HG03025 (cell line): Measurements from ENCODE around the gene RARG.
"Not testable (repeated sequence)": the region's sequence is repeated elsewhere in the genome, so short reads cannot be mapped to it uniquely, and the experiment has no call there.

ENCODE experiments used
- ATAC-seq: cut with Tn5 transposase; IDR thresholded peaks from one replicate; pipeline ENCODE4 v1.9.1; 2021; ENCODE audit warnings: mild to moderate bottlenecking, moderate library complexity; ENCODE audit not compliant: unreplicated experiment, low FRiP score

RARG gene

DNA sequence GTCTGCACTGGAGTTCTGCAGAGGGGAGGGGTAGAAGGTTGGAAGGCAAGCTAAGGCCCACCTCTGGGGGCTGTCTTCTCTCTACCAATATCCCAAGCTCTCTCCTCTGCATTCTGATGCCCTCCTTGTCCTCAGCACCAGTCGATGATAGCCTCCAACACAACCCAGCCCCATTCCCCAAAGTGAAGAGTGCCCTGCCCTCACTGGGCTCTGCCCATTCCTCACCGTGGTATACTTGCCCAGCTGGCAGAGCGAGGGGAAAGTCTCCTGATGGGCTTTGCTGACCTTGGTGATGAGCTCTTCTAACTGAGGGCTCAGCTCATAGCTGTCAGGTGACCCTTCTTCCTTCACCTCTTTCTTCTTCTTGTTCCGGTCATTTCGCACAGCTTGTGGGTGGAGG lies 17.8 kb downstream of the RARG start:
- ATAC-seq = no peak

DNA sequence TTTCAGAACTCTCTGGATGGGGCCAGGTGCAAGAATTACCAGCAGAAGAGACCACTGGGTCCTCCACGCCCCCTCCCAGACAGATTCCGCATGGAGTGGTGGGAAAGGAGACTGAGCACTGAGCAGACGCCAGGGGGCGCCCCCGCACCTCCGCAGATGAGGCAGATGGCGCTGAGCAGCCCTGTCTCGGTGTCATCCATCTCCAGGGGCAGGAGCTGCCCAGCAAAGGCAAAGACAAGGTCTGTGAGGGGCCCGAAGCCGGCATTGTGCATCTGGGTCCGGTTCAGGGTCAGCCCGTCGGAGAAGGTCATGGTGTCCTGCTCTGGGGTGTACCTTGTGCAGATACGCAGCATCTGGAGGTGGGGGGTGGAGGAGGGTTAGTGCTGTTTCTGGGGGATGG lies 18.7 kb downstream of the RARG start:
- ATAC-seq = no peak

DNA sequence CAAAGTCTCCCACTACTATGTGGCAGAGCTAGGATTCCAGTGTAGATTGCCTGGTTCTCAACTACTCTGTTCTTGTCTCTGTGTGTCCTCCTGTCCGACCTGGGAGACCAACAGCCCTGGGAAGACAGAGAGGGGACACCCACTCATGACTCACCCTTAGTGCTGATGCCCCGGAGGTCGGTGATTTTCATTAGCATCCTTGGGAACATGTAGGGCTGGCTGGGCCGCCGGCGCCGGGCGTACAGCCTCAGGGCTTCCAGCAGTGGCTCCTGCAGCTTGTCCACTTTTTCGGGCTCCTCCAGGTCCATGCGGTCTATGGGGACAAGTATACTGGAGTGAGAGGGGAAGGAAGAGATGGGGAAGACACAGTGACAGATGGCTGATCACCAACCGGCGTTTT lies 19.1 kb downstream of the RARG start:
- ATAC-seq = no peak

DNA sequence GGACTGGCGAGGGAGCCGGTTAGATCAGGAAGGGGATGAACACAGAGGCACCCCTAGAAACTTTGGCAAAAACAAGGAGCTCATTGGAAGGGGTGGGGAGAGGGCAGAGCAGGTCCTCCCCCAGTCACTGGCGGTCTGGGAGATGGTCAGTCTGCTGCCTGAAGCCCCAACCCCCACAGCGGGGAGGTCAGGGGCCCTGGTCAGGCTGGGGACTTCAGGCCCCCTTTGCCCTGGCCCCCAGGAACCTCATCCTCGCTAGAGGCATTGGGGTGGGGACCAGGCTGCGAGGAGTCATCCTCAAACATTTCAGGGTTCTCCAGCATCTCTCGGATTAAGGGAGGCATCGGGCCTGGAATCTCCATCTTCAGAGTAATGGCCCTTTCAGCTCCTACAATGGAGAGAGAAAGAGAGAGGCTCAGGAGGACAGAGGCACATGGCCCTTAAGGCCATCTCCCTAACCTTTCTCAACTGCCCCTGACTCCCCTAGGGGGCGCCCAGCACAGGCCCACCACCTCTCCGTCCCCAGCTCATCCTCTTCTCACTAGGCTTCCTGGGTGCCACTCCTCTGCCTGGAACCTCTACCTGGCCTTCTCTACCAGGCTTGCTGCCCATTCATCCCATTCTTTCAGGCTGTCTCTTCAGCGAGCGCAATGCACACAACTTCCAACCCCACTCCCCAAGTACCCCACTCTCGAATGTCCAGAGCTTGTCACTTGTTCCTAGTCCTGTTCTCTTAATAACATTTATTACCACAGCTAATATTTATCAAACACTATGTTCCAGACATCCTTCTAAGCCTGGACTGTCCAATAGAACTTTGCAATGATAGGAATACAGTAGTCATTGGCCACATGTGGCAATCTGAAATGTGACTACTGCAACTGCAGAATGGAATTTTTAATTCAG lies 20.3 kb downstream of the RARG start:
- no peak for ATAC-seq

DNA sequence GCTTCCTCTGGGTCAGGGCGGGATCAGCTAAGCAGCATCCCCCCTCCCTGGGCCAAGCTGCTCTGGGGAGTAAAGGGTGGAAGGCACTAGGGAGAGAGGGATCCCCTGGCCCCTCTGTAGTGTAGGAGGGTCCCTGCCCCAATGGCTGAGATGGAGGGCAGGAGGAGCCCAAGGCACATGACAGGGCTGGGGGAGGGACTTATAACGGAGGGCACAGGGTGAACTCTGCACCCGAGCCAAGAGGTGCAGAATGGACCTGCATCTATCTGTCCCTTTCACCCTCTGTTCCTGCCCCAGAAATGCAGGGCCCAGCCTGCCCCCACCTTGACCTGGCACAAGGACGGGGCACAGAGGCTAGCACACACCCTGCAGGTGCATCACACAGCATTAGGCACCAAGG lies 21.2 kb downstream of the RARG start:
- ATAC-seq = no peak

DNA sequence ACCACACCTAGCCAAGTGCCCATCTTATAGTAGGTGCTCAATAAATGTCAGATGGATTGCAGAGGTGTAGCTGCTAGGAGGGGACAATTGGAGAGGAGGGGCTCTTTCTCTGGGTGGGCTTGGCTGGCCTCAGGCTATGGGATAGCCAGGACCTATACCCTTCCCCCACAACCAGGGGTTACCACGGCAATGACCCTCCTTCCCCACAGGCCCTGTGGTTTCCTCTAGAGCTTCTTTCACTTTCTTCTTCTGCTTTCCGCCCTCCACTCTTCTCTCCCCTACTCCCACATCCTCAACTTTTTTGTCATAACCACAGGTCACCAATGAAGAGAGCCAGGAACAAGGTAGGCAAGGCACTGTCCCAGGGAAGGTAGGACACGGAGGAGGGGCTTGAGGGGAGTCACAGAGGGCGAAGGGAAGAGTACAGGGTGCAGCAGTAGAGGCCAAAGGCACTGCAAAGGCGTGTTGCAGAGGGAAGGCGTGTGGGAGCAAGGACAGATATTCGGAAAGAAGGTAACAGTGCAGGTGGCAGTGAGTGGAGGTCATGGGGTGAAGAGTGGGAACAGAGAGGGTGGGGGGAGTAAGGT lies 23.0 kb downstream of the RARG start:
- ATAC-seq = no peak

DNA sequence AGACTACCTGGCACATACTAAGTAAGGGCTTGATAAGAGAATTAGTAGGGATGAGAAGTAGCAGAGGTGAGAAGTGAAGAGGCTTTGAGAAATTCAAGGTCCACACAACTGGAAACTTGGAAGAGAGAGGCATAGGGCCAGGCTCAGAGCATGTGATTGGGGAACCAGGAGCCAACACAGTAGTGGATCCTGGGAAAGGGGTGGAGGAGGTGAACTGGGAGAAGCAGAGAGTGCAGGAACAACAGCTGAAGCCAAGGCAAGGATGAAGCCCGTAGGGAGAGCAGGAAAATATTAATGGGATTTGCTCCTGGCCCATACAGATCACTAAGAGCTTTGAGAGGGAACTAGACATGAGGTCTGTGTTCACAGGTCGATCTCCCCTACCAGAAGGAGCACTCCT lies 23.6 kb downstream of the RARG start:
- ATAC-seq = no peak

DNA sequence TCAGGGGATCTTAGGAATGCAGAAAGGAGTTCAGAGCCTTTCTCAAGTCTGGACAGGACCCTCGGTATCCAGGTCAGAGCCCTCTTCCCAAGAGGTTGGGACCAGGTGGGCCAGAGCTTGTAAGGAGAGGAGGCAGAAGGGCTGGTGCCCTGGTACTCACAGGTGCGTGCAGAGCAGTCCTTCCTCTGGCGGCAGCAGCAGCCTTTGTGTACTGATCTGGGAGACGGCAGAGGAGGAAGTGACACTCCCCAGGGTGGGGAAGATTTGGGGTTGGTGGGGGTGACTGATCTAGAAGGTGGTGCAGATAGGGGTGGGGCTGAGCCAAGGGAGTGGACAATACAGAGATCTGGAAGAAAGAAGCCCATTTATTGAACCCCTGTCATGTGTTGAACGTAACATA lies 25.0 kb downstream of the RARG start, which contains the start of gene ITGB7:
Gene ITGB7, minus strand, starts transcription at position 210 of the 400 bp plus-strand sequence. CDS start 6,808 bp downstream, outside the sequence.
- ATAC-seq = no peak

DNA sequence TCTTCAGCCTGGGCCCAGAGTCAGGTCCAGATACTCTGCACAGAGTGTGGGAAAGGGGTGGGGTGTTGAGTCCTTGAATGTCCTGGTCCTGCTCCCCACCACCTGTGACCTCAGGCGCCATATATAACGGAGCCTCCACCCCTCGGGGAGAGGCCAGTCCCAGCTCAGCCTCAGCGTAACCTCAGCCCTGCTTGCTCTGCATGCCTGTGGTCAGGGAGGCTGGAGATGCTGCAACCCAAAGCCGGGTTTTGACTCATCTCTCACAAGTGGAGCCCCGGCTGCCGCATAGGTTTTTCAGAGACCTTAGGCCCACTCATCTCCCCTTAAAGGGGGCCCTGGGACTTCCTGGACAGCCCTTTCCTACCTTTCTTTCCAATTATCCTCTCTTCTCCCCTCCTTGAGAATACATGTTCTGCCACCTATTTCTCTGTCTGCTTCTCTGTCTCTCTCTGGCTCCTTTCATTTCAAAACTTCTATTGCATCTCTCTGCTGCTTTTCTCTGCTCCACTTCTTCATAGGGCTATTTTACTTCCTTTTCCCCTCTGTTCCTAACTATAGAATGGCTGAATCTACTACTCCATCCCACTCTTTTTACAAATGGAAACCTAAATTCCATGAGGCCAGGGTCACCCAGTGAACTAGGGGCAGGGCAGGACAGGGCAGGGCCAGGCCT lies 26.1 kb downstream of the RARG start:
- ATAC-seq = peak; percentile 54

DNA sequence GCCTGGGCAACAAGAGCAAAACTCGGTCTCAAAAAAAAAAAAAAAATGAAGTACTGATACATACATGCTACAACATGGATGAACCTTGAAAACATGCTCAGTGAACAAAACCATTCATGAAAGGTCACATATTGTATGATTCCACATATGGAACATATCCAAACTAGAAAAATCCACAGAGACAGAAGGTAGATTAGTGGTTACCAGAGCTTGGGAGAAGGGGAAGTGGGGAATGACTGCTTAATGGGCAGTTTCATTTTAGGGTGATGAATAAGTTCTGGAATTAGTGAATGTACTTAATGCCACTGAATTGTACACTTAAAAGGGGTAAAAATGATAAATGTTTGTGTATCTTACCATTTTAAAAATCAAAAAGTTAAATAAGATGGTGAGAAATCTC lies 27.7 kb downstream of the RARG start:
- ATAC-seq = no peak

DNA sequence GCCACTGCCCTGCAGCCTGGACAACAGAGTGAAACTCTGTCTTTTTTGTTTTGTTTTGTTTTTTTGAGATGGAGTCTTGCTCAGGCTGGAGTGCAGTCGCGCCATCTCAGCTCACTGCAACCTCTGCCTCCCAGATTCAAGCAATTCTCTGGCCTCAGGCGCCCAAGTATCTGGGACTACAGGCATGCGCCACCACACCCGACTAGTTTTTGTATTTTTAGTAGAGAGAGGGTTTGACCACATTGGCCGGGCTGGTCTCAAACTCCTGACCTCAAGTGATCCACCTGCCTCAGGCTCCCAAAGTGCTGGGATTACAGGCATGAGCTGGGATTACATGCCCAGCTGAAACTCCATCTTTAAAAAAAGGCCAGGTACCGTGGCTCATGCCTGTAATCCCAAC lies 29.7 kb downstream of the RARG start:
- ATAC-seq = not testable (repeated sequence)

DNA sequence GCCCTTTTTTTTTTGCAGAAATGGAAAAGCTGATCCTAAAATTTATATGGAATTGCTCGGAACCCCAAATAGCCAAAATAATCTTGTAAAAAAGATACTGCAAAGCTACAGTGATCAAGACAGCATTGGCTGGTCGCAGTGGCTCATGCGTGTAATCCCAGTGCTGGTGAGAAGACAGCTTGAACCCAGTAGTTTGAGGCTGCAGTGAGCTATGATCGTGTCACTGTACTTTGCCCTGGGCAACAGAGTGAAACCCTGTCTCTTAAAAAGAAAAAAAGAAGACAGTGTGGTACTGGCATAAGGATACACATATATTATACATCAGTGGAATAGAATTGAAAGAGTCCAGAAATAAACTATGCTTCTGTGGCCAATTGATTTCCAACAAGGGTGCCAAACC lies 30.4 kb downstream of the RARG start:
- no peak for ATAC-seq

DNA sequence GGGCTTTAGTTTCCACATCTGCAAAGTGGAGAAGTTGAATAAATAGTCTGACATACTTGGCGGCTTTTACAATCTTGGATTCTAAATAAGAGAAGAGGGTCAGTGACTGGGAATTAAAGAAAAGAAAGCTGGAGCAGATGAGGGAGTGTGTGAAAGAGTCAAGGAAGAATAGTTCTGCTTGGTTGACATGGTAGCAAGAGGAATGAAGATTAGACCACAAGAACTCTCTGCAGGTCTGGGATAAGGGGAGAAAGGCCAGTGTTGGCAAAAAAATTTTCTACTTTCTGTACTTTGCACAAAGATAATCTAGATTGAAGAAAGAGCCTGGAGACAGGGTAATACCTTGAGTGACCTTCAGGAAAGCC lies 30.9 kb downstream of the RARG start:
- no peak for ATAC-seq

DNA sequence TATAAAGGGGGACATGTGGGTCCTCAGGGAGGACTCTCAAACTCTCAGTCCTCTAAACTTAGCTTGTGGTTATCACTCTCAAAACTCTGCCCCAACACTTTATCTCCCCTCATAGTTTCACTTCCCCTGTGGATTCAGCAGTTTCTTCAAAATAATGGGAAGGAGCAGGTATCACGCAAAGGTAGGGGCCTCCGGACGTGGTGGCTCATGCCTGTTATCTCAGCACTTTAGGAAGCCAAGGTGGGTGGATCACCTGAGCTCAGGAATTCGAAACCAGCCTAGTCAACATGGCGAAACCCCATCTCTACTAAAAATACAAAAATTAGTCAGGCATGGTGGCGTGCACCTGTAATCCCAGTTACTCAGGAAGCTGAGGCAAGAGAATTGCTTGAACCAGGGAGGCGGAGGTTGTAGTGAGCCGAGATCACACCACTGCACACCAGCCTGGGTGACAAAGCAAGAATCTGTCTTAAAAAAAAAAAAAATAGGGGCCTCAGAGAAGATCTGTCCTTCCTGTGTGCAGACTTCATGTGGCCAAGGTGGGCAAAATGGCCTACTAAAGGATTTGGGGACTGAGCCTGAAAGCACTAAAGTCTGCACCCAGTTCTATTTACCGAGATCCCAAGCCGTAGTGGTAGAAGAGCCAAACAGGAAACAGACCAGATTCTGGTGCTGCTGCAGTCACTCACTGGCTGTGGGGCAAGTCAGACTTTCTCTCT lies 31.4 kb downstream of the RARG start:
- peak; percentile 53 for ATAC-seq

DNA sequence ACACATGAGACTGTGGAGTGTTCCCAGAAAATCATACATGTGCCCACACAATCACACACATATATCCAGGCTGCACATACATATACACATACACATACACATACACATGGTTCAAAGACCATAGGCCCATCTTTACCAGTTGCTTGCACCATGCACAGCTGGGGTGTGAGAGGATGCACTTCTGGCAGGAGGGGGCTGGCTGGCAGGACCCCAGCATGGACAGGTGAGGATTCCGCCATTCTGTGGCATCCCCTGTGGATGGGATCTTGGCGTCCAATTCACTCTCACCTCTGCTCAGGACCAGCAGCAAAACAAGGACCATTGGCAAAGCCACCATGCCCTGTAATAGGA lies 31.9 kb downstream of the RARG start:
- no peak for ATAC-seq

DNA sequence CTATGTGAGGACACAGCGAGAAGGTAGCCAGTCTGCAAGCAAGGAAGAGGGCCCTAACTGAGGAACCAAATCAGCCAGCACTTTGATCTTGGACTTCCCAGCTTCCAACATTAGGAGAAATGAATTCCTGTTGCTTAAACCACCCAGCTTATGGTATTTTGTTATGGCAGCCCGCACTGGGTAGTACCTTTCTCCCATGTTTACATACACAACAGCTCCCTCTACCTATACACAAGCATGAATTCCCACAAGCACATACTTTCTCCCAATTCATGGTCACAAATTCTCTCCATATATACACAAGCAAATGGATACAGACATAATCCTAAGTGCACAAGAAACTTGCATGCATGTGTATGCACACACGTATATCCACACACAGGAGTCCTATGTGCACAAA lies 32.3 kb downstream of the RARG start:
- ATAC-seq = no peak

DNA sequence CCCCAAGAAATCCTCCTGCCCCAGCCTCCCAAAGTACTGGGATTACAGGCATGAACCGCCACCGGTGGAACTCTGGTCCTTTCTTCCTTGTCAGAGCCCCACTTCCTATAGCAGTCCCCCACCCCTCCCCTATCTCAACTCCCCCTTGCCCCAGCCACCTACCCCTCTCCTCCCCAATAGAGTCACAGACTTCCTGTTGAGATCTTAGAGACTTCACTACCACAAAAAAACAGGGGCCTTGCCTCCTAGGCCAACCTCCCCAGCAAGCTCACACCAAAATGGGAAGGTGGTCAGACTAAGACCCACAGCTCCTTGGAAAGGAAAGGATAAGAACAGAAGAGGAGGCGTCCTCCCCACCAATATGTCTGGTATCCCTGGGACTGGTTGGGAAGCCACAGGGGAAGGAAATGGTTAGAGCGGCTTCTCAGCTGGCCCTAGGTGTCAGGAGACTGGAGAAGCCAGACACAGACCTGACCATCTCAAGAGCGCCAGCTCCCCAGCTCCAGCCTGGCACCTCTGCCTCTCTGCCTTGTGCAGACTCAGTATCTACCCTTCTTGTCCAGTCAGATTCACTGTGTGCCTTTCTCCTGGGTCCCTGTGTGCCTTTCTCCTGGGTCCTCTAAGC lies 33.4 kb downstream of the RARG start:
- ATAC-seq = no peak

DNA sequence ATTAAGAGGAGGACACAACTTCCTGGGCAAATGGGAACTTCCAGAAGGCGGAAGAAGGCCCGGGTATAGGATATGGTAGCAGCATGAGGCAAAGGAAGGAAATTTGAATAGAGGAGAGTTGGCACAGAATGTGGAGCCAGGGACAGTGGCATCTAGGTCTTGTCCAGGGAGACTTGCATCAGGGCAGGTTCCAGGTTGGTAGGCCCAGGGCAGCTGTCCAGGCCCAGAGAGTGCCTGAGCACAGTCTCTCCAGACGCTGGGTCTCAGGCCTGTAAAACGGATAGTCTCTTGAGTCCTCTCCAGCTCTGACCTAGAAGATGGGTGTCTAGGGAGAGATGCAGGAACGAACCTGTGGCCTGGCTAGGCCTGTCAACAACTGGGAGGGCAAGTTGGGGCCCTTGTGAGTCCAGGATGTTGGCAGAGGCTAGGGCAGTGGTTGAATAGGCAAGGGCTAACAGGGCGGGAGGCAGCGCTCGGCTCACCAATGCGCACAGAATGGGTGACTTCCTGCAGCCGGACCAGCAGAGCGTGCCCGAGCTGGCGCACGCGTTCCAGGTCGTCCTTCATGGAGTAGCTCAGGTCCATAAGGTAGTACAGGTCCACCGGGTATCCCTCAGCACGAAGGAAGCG lies 34.9 kb downstream of the RARG start:
- no peak for ATAC-seq

DNA sequence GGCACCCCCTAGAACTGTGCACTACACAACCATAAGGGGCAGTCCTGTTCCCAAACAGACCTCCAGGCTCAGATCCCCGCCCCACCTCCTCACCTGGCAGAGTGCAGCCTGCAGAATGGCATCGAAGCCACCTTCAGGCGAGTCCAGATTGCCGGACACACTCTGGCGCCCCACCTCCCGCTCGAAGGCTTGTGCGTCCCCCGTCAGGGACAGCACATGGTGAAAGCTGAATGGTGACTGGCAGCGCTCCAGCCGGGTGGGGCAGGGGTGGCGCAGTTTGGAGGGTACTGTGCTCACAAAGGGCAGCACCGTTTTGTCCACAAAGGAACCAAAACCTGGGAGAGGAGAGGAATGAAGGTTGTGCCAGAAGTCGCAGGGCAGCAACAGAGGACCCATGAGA lies 35.5 kb downstream of the RARG start:
- ATAC-seq = no peak
